Naive thymus-derived CD4-positive, alpha-beta T cell (primary cell): Measurements from ENCODE around the gene AGAP4. TPM values are rescaled to one million over a fixed set of nuclear protein-coding genes. Genes with fewer than 3 reads are reported as not detected.
"Not testable (repeated sequence)": the region's sequence is repeated elsewhere in the genome, so short reads cannot be mapped to it uniquely, and the experiment has no call there.

Experiments
- ATAC-seq: fragments of 150-1000 bp; cut with Tn5 transposase; 2 replicates; pipeline ENCODE4 v1.10.0; 2021; ENCODE audit warnings: mild to moderate bottlenecking, moderate library complexity
- CTCF ChIA-PET: fragments of 350-600 bp; sonication (Branson Sonifier 250); formaldehyde crosslinking; loops from one replicate; lab custom pipeline; 2021; ENCODE audit warnings: antibody characterized with exemption; lab: Charles Lee
- POLR2A ChIA-PET: fragments of 350-600 bp; sonication (Branson Sonifier 250); formaldehyde crosslinking; loops from one replicate; lab custom pipeline; 2021; ENCODE audit warnings: antibody characterized with exemption, inconsistent platforms; lab: Charles Lee
- DNase-seq, 9 donors: peaks; one replicate each; pipeline versions ENCODE4 v3.0.0 to v3.0.0-alpha.2; 2020 to 2022; ENCODE audit warnings: mixed read lengths in 1 of 9
- H3K27ac ChIP-seq: one replicate; pipeline ENCODE4 v1.7.0; 2013; ENCODE audit warnings: mild to moderate bottlenecking, low read depth, low read length, moderate library complexity
- H3K27me3 ChIP-seq, 2 donors: one replicate each; pipeline ENCODE4 v1.7.0; 2013; ENCODE audit warnings: low read length in 2 of 2, mild to moderate bottlenecking in 2 of 2, moderate library complexity in 2 of 2; ENCODE audit not compliant: control insufficient read depth in 2 of 2, insufficient read depth in 2 of 2
- H3K36me3 ChIP-seq, 3 experiments: 1 replicate in 2 of 3; 2 replicates in 1 of 3; pipeline ENCODE4 v1.7.0; 2013; ENCODE audit warnings: low read length in 3 of 3, mild to moderate bottlenecking in 3 of 3, moderate library complexity in 1 of 3; ENCODE audit not compliant: insufficient read depth in 3 of 3, control insufficient read depth in 2 of 3
- H3K4me1 ChIP-seq, 2 donors: one replicate each; pipeline ENCODE4 v1.7.0; 2013; ENCODE audit warnings: low read length in 2 of 2, mild to moderate bottlenecking in 2 of 2, moderate library complexity in 1 of 2; ENCODE audit not compliant: control insufficient read depth in 2 of 2, insufficient read depth in 2 of 2
- H3K4me3 ChIP-seq: 2 replicates; pipeline ENCODE4 v1.7.0; 2013; ENCODE audit warnings: mild to moderate bottlenecking, low read length
- H3K9me3 ChIP-seq, 3 experiments: 1 replicate in 2 of 3; 2 replicates in 1 of 3; pipeline ENCODE4 v1.7.0; 2013; ENCODE audit warnings: low read length in 3 of 3; ENCODE audit not compliant: control insufficient read depth in 2 of 3
- H3K27ac Mint-ChIP-seq, 9 donors: one replicate each; pipeline ENCODE4 v1.8.0; 2020 to 2022; ENCODE audit warnings: mixed read lengths in 9 of 9, mild to moderate bottlenecking in 8 of 9, moderate library complexity in 5 of 9, inconsistent platforms in 2 of 9
- H3K27me3 Mint-ChIP-seq, 5 donors: one replicate each; pipeline ENCODE4 v1.8.0; 2021 to 2022; ENCODE audit warnings: mixed read lengths in 5 of 5, mild to moderate bottlenecking in 1 of 5
- H3K36me3 Mint-ChIP-seq, 5 donors: one replicate each; pipeline ENCODE4 v1.8.0; 2020 to 2022; ENCODE audit warnings: mixed read lengths in 5 of 5, mild to moderate bottlenecking in 3 of 5, inconsistent platforms in 1 of 5
- H3K4me1 Mint-ChIP-seq, 7 donors: one replicate each; pipeline ENCODE4 v1.8.0; 2020 to 2022; ENCODE audit warnings: mixed read lengths in 7 of 7, mild to moderate bottlenecking in 3 of 7, inconsistent platforms in 1 of 7
- H3K4me3 Mint-ChIP-seq, 10 donors: one replicate each; pipeline ENCODE4 v1.8.0; 2020 to 2022; ENCODE audit warnings: mild to moderate bottlenecking in 10 of 10, mixed read lengths in 10 of 10, moderate library complexity in 6 of 10, inconsistent platforms in 2 of 10
- H3K9me3 Mint-ChIP-seq, 11 donors: one replicate each; pipeline ENCODE4 v1.8.0; 2020 to 2022; ENCODE audit warnings: mixed read lengths in 11 of 11, mild to moderate bottlenecking in 4 of 11, inconsistent platforms in 1 of 11, moderate library complexity in 1 of 11
- intact Hi-C, 2 donors: fragments of 100-400 bp; cut with micrococcal nuclease; formaldehyde crosslinking; loops; one replicate each; pipeline ENCODE4 v1.15.1; 2023
- polyA plus RNA-seq, 2 donors: library from polyadenylated mRNA; unstranded; fragments of 300-500 nt; fragmentation: Illumina TruSeq; gene quantifications; one replicate each; pipeline ENCODE4 v1.2.3, GENCODE V29; 2021
- total RNA-seq, 6 experiments: library from RNA in 5 of 6; stranded (reverse) in 5 of 6; gene quantifications; 1 replicate in 5 of 6; 2 replicates in 1 of 6; pipeline ENCODE4 v1.2.3 and lab custom pipeline; 2021 to 2026

AGAP4 gene
- total and polyA plus RNA-seq, 7 experiments from 2014 or later: 1.5 to 37.2 (median 24.1) TPM

- POLR2A ChIA-PET, H3K4me3 ChIP-seq, H3K36me3 Mint-ChIP-seq, H3K27me3 ChIP-seq, DNase-seq, H3K9me3 Mint-ChIP-seq, CTCF ChIA-PET, H3K36me3 ChIP-seq, intact Hi-C loops, ATAC-seq, H3K27ac Mint-ChIP-seq, H3K4me3 Mint-ChIP-seq, H3K27ac ChIP-seq, H3K9me3 ChIP-seq, H3K4me1 Mint-ChIP-seq, H3K4me1 ChIP-seq: not testable (repeated sequence)
- peaks cover 0 to 11% (median 8%) of the 10 kb centered on the region in 5 donors for H3K27me3 Mint-ChIP-seq
These were observed 44.0 kb downstream of the AGAP4 start for GRCh38 chr10:45803060-45804010.

GRCh38 chr10:45794761-45795160 lies 52.5 kb downstream of the AGAP4 start:
- H3K27me3 Mint-ChIP-seq, H3K27me3 ChIP-seq, H3K4me1 ChIP-seq, DNase-seq, CTCF ChIA-PET, H3K9me3 Mint-ChIP-seq, H3K36me3 ChIP-seq, H3K9me3 ChIP-seq, intact Hi-C loops, POLR2A ChIA-PET, H3K4me1 Mint-ChIP-seq, H3K4me3 Mint-ChIP-seq, H3K4me3 ChIP-seq, ATAC-seq, H3K27ac ChIP-seq, H3K27ac Mint-ChIP-seq: not testable (repeated sequence)
- peaks cover 6 to 45% (median 35%) of the 10 kb centered on the region in 5 donors for H3K36me3 Mint-ChIP-seq

GRCh38 chr10:45790694-45791426 lies 56.4 kb downstream of the AGAP4 start:
- H3K36me3 ChIP-seq: peaks cover 0 to 13% (median 0%) of the 10 kb centered on the region in 3 experiments
- DNase-seq, POLR2A ChIA-PET, H3K4me3 ChIP-seq, H3K27ac ChIP-seq, intact Hi-C loops, H3K4me1 ChIP-seq, H3K27me3 Mint-ChIP-seq, CTCF ChIA-PET, H3K9me3 Mint-ChIP-seq, ATAC-seq, H3K27me3 ChIP-seq, H3K4me3 Mint-ChIP-seq, H3K9me3 ChIP-seq, H3K4me1 Mint-ChIP-seq: not testable (repeated sequence)
- Mint-ChIP-seq H3K27ac (peak overlapping the region in 1 of 9 donors; percentile 34), H3K36me3 (peaks cover 9 to 42% (median 27%) of the 10 kb centered on the region in 5 donors)

DNA sequence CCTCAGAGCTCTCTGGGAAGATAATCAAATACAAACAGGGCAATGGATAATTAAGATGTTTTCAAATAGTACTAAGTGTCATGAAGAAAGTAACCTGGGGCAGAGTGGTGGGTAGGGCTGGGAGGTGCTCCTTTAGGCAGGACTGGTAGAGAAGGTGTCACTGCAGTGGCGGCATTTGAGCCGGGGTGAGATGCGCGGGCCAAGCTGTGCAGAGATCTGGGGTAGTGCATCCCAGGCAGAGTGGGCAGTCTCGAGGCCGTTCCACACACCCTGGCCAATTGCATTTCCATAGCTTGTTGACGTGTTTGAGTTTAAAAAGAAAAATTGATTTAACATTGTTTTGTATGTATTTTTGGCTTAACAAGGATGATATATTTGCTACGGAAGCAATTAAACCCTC lies 57.3 kb downstream of the AGAP4 start:
- ATAC-seq, H3K27me3 Mint-ChIP-seq, intact Hi-C loops, H3K4me1 ChIP-seq, H3K9me3 ChIP-seq, H3K4me3 ChIP-seq, DNase-seq, H3K27ac Mint-ChIP-seq, H3K4me3 Mint-ChIP-seq, H3K27me3 ChIP-seq, H3K4me1 Mint-ChIP-seq, H3K27ac ChIP-seq, CTCF ChIA-PET, H3K9me3 Mint-ChIP-seq, POLR2A ChIA-PET: not testable (repeated sequence)
- H3K36me3 Mint-ChIP-seq: peaks cover 9 to 40% (median 32%) of the 10 kb centered on the region in 5 donors
- H3K36me3 ChIP-seq: peaks cover 0 to 13% (median 0%) of the 10 kb centered on the region in 3 experiments

GRCh38 chr10:45787212-45787741 lies 60.0 kb downstream of the AGAP4 start:
- H3K4me3 ChIP-seq, POLR2A ChIA-PET, H3K27ac ChIP-seq, H3K4me1 ChIP-seq, H3K27me3 ChIP-seq, DNase-seq, H3K9me3 Mint-ChIP-seq, H3K4me1 Mint-ChIP-seq, CTCF ChIA-PET, H3K9me3 ChIP-seq, H3K4me3 Mint-ChIP-seq, H3K27me3 Mint-ChIP-seq, ATAC-seq, intact Hi-C loops: not testable (repeated sequence)
- Mint-ChIP-seq H3K36me3 (peaks cover 5 to 25% (median 13%) of the 10 kb centered on the region in 5 donors), H3K27ac (peak overlapping the region in 1 of 9 donors; percentile 57)
- H3K36me3 ChIP-seq: peaks cover 0 to 13% (median 0%) of the 10 kb centered on the region in 3 experiments

GRCh38 chr10:45786217-45786616 lies 61.1 kb downstream of the AGAP4 start:
- H3K9me3 Mint-ChIP-seq, H3K9me3 ChIP-seq, H3K27me3 ChIP-seq, H3K27ac ChIP-seq, ATAC-seq, POLR2A ChIA-PET, H3K4me3 Mint-ChIP-seq, H3K4me1 ChIP-seq, H3K36me3 ChIP-seq, H3K4me3 ChIP-seq, DNase-seq, H3K4me1 Mint-ChIP-seq, CTCF ChIA-PET, H3K27ac Mint-ChIP-seq, H3K27me3 Mint-ChIP-seq, intact Hi-C loops: not testable (repeated sequence)
- H3K36me3 Mint-ChIP-seq: peaks cover 5 to 18% (median 8%) of the 10 kb centered on the region in 5 donors
